Measurements from ENCODE around the gene CPNE5.

The CPNE5 gene

GRCh38 chr6:36847152-36847551 is 7.9 kb upstream of the CPNE5 start:
- no peaks in the 10 kb centered on the region for H3K9me3 ChIP-seq (replicated peaks; ENCODE audit: insufficient read depth, low read length)
- H3K27me3 ChIP-seq (replicated peaks; ENCODE audit: insufficient read depth, low read length): no peaks in the 10 kb centered on the region
- H4K20me1 ChIP-seq (ENCODE audit: insufficient read depth, low read length): no peaks in the 10 kb centered on the region
- no peaks in the 10 kb centered on the region for H3K4me1 ChIP-seq (ENCODE audit: low read length)
- no peak overlapping the region for H3K9ac ChIP-seq (ENCODE audit: low read length)
- no peaks in the 10 kb centered on the region for H3K9me2 ChIP-seq (replicated peaks; ENCODE audit: insufficient read depth, low read length)
- no peak overlapping the region for H3K27ac ChIP-seq (ENCODE audit: low read length)
- H3F3A ChIP-seq (ENCODE audit: insufficient read depth, low read length): no peaks in the 10 kb centered on the region
- no peaks in the 10 kb centered on the region for H3K79me2 ChIP-seq (ENCODE audit: low read length)
- H3K4me3 ChIP-seq (ENCODE audit: low read length): no peak overlapping the region
- H3K4me2 ChIP-seq (ENCODE audit: low read depth, low read length): no peak overlapping the region
- no peak for DNase-seq
- H2AFZ ChIP-seq (ENCODE audit: low read length): no peak overlapping the region
- TF ChIP-seq EZH2 (optimal IDR thresholded peaks at IDR 0.05; ENCODE audit: low read depth, low read length) (no peak), EZH2phosphoT487 (IDR thresholded peaks at IDR 0.05; ENCODE audit: low read length) (no peak)
- TF ChIP-seq, protein P1, sequence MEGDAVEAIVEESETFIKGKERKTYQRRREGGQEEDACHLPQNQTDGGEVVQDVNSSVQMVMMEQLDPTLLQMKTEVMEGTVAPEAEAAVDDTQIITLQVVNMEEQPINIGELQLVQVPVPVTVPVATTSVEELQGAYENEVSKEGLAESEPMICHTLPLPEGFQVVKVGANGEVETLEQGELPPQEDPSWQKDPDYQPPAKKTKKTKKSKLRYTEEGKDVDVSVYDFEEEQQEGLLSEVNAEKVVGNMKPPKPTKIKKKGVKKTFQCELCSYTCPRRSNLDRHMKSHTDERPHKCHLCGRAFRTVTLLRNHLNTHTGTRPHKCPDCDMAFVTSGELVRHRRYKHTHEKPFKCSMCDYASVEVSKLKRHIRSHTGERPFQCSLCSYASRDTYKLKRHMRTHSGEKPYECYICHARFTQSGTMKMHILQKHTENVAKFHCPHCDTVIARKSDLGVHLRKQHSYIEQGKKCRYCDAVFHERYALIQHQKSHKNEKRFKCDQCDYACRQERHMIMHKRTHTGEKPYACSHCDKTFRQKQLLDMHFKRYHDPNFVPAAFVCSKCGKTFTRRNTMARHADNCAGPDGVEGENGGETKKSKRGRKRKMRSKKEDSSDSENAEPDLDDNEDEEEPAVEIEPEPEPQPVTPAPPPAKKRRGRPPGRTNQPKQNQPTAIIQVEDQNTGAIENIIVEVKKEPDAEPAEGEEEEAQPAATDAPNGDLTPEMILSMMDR (IDR thresholded peaks at IDR 0.05; ENCODE audit: low read length): no peak
- no peaks in the 10 kb centered on the region for H3K36me3 ChIP-seq (replicated peaks; ENCODE audit: insufficient read depth, low read length)

DNA sequence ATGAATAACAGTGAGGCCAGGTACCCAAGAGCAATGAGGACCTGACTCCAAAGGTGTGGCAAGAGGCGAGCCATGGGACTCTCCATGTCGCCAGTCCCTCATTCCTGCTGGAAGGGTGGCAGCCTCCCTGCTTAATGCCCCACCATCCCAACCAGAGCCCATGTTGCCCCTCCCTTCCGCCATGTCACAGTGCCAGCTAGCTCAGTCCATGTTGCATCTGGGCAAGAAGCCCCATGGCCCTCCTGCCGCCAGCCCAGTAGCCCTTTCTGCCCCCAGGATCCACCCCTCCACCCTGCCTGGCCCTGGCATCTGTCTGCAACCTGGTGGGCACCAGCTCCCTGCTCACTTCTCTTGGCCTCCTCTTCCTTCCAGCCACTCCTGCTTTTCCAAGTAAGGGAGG is 6.0 kb upstream of the CPNE5 start:
- TF ChIP-seq, protein P1 (IDR thresholded peaks at IDR 0.05; ENCODE audit: low read length): no peak
- no peak for TF ChIP-seq EZH2phosphoT487 (IDR thresholded peaks at IDR 0.05; ENCODE audit: low read length)
- Histone ChIP-seq H4K20me1 (ENCODE audit: insufficient read depth, low read length) (no peaks in the 10 kb centered on the region), H3K27me3 (replicated peaks; ENCODE audit: insufficient read depth, low read length) (no peaks in the 10 kb centered on the region), H3F3A (ENCODE audit: insufficient read depth, low read length) (no peaks in the 10 kb centered on the region), H3K9ac (ENCODE audit: low read length) (no peak overlapping the region), H2AFZ (ENCODE audit: low read length) (no peak overlapping the region), H3K4me3 (ENCODE audit: low read length) (no peak overlapping the region), H3K27ac (ENCODE audit: low read length) (no peak overlapping the region), H3K4me1 (ENCODE audit: low read length) (no peaks in the 10 kb centered on the region), H3K9me3 (replicated peaks; ENCODE audit: insufficient read depth, low read length) (no peaks in the 10 kb centered on the region), H3K4me2 (ENCODE audit: low read depth, low read length) (no peak overlapping the region), H3K36me3 (replicated peaks; ENCODE audit: insufficient read depth, low read length) (no peaks in the 10 kb centered on the region), H3K9me2 (replicated peaks; ENCODE audit: insufficient read depth, low read length) (no peaks in the 10 kb centered on the region), H3K79me2 (ENCODE audit: low read length) (no peaks in the 10 kb centered on the region)
- no peak for DNase-seq

DNA sequence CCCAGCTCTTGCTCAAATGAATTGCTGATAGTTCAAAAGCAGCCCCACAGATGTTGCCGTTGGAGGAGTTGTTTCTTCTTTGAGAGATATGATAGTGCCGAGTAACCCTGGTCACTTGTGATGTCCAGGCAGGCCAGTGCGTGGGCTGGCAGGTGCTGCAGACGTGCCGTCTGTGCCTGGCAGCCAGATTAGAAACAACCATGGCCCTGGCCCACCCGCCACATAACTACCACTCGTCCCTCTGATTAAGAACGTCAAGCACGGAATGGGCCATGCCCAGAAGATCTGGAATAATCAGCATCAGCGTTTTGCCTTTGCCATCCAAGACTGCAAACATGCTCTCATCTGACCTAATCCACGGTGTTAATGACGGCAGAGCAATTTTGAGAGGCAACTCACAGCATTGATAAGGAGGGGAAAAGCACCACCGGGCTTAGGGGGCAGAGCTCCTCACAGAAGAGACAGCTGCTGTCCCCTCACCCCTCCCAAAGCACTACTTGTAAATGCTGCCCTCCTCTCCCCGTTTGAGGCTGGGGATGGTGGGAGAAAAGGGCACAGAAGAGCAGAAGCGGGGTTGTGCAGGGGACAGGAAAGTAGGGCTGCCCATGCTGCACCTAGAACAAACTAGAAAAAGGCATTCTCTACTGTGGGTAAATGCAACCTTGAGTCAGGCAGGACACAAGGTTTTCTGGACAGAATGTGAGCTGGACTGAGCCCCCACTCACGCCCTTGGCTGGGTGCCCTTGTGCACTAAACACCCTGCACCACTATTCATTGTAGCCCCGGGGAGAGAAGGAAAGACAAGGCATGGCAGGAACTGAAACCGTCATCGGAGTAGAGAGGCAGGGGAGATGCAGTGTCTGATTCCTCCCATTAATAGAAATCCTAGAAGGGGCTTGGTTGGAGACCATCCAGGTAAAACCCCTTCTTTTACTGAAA is 5.3 kb upstream of the CPNE5 start:
- no peaks in the 10 kb centered on the region for H3K27me3 ChIP-seq (replicated peaks; ENCODE audit: insufficient read depth, low read length)
- no peaks in the 10 kb centered on the region for H3K9me2 ChIP-seq (replicated peaks; ENCODE audit: insufficient read depth, low read length)
- H3K4me1 ChIP-seq (ENCODE audit: low read length): no peaks in the 10 kb centered on the region
- H3K27ac ChIP-seq (ENCODE audit: low read length): no peak overlapping the region
- TF ChIP-seq, protein P1 (IDR thresholded peaks at IDR 0.05; ENCODE audit: low read length): no peak
- TF ChIP-seq EZH2 (optimal IDR thresholded peaks at IDR 0.05; ENCODE audit: low read depth, low read length) (no peak), EZH2phosphoT487 (IDR thresholded peaks at IDR 0.05; ENCODE audit: low read length) (no peak)
- no peaks in the 10 kb centered on the region for H4K20me1 ChIP-seq (ENCODE audit: insufficient read depth, low read length)
- no peaks in the 10 kb centered on the region for H3K9me3 ChIP-seq (replicated peaks; ENCODE audit: insufficient read depth, low read length)
- no peak overlapping the region for H3K9ac ChIP-seq (ENCODE audit: low read length)
- H3K79me2 ChIP-seq (ENCODE audit: low read length): no peaks in the 10 kb centered on the region
- H3K4me3 ChIP-seq (ENCODE audit: low read length): no peak overlapping the region
- no peak overlapping the region for H3K4me2 ChIP-seq (ENCODE audit: low read depth, low read length)
- no peak overlapping the region for H2AFZ ChIP-seq (ENCODE audit: low read length)
- DNase-seq: no peak
- H3F3A ChIP-seq (ENCODE audit: insufficient read depth, low read length): no peaks in the 10 kb centered on the region
- no peaks in the 10 kb centered on the region for H3K36me3 ChIP-seq (replicated peaks; ENCODE audit: insufficient read depth, low read length)

Measured in MM.1S (cell line).